ENCODE data around the gene CDH23.

GRCh38 chr10:71724539-71724938 is 327.8 kb downstream of the CDH23 start:
- no peak for TF ChIP-seq CTCF (IDR thresholded peaks at IDR 0.05; ENCODE audit: control extremely low read depth in 1 of 3, insufficient read depth in 1 of 3, low read depth in 1 of 3, low read length in 3 of 3)
- no peak for TF ChIP-seq EP300 (IDR thresholded peaks at IDR 0.05; ENCODE audit: borderline replicate concordance in 1 of 2, low read depth in 2 of 2, low read length in 2 of 2)
- no peak for TF ChIP-seq SIX5 (IDR thresholded peaks at IDR 0.05; ENCODE audit: low read depth, low read length)
- no peak for TF ChIP-seq POLR2A (IDR thresholded peaks at IDR 0.05; ENCODE audit: control extremely low read depth in 1 of 2, low read depth in 2 of 2, low read length in 2 of 2)
- no peak for TF ChIP-seq JUN (IDR thresholded peaks at IDR 0.05; ENCODE audit: low read depth, low read length)
- no peak for TF ChIP-seq TCF12 (IDR thresholded peaks at IDR 0.05; ENCODE audit: low read depth, low read length)
- TF ChIP-seq CEBPB (IDR thresholded peaks at IDR 0.05; ENCODE audit: low read depth, low read length), result no peak
- no peak for TF ChIP-seq SIN3A (conservative IDR thresholded peaks at IDR 0.05 in 1 of 2, IDR thresholded peaks at IDR 0.05 in 1 of 2; ENCODE audit: low read depth in 1 of 2, low read length in 2 of 2)
